Thyroid gland (tissue), 4 donors: ENCODE measurements around the gene TDRKH.

Experiments used
- CTCF ChIP-seq, 6 experiments: fragments of 200-600 bp in 3 of 6; fragments of 450-650 bp in 3 of 6; sonication (generic) in 3 of 6; IDR thresholded peaks; one replicate each; pipeline ENCODE4 v1.5.1; 2016 to 2019; ENCODE audit warnings: antibody characterized with exemption in 6 of 6, mild to moderate bottlenecking in 2 of 6, inconsistent platforms in 1 of 6, moderate library complexity in 1 of 6
- POLR2A ChIP-seq, 2 donors: fragments of 450-650 bp; IDR thresholded peaks; one replicate each; pipeline ENCODE4 v1.6.1; 2017; ENCODE audit warnings: antibody characterized with exemption in 2 of 2, mild to moderate bottlenecking in 2 of 2, moderate library complexity in 1 of 2

GRCh38 chr1:151809985-151810556 lies 19.8 kb upstream of the TDRKH start:
- no peak for TF ChIP-seq CTCF (IDR thresholded peaks at IDR 0.05)
- TF ChIP-seq POLR2A (IDR thresholded peaks at IDR 0.05) = no peak
